Measurements from ENCODE around the gene OR1S1.
A peak's percentile ranks its signal among the peaks of the same experiment; 100 is the strongest.
"Not testable (repeated sequence)": the region's sequence is repeated elsewhere in the genome, so short reads cannot be mapped to it uniquely, and the experiment has no call there.

OR1S1 gene

GRCh38 chr11:58212420-58212819, at the start of gene OR1S1:
OR1S1 (plus strand) TSS chr11:58212720.
- DNase-seq (ENCODE audit: low read depth): not testable (repeated sequence)

- DNase-seq (ENCODE audit: low read depth): no peak
These were observed 48.1 kb upstream of the OR1S1 start for GRCh38 chr11:58164389-58164788.

GRCh38 chr11:58164990-58165389, 47.5 kb upstream of the OR1S1 start:
- DNase-seq (ENCODE audit: low read depth): no peak

GRCh38 chr11:58165504-58166106, 46.9 kb upstream of the OR1S1 start:
- no peak for DNase-seq (ENCODE audit: low read depth)

- DNase-seq (ENCODE audit: low read depth): no peak
These were observed 35.0 kb upstream of the OR1S1 start for GRCh38 chr11:58177409-58178054.

- DNase-seq (ENCODE audit: low read depth): no peak
These were observed 34.1 kb upstream of the OR1S1 start for GRCh38 chr11:58178444-58178843.

- DNase-seq (ENCODE audit: low read depth): no peak
These were observed 32.9 kb upstream of the OR1S1 start for GRCh38 chr11:58179648-58180047.

GRCh38 chr11:58186938-58187337, 25.6 kb upstream of the OR1S1 start:
- no peak for DNase-seq (ENCODE audit: low read depth)

GRCh38 chr11:58188770-58189169, 23.8 kb upstream of the OR1S1 start, which contains the start of gene OR9Q2:
OR9Q2 (plus strand) TSS chr11:58189070; CDS start chr11:58190491, 1,421 bp downstream.
- DNase-seq (ENCODE audit: low read depth): no peak

GRCh38 chr11:58192229-58192628, 20.3 kb upstream of the OR1S1 start:
- no peak for DNase-seq (ENCODE audit: low read depth)

- DNase-seq (ENCODE audit: low read depth): no peak
These were observed 19.1 kb upstream of the OR1S1 start for GRCh38 chr11:58193391-58193790.

- DNase-seq (ENCODE audit: low read depth): no peak
These were observed 16.6 kb upstream of the OR1S1 start for GRCh38 chr11:58195939-58196338.

- DNase-seq (ENCODE audit: low read depth): no peak
These were observed 13.2 kb upstream of the OR1S1 start for GRCh38 chr11:58199271-58199670.

GRCh38 chr11:58204042-58204441, 8.5 kb upstream of the OR1S1 start, which contains the start of gene OR1S2:
OR1S2 (minus strand) TSS chr11:58204142; CDS start chr11:58204142, 0 bp downstream.
- DNase-seq (ENCODE audit: low read depth): no peak

GRCh38 chr11:58216476-58216875, 4.0 kb downstream of the OR1S1 start:
- DNase-seq (ENCODE audit: low read depth): no peak

GRCh38 chr11:58222721-58223120, 10.2 kb downstream of the OR1S1 start:
- DNase-seq (ENCODE audit: low read depth): no peak

- peak; percentile 29 for DNase-seq (ENCODE audit: low read depth)
These were observed 15.6 kb downstream of the OR1S1 start for GRCh38 chr11:58227956-58228615.

GRCh38 chr11:58243954-58244353, 31.4 kb downstream of the OR1S1 start:
- no peak for DNase-seq (ENCODE audit: low read depth)

GRCh38 chr11:58254936-58255335, 42.4 kb downstream of the OR1S1 start:
- no peak for DNase-seq (ENCODE audit: low read depth)

GRCh38 chr11:58259983-58260382, 47.5 kb downstream of the OR1S1 start:
- no peak for DNase-seq (ENCODE audit: low read depth)
